Choroid plexus epithelial cell (primary cell): ENCODE results near the gene SAP30BP.
"Not testable (repeated sequence)": the region's sequence is repeated elsewhere in the genome, so short reads cannot be mapped to it uniquely, and the experiment has no call there.

Source experiments
- DNase-seq: peaks from one replicate; pipeline ENCODE4 v3.0.0-alpha.2; 2010; ENCODE audit warnings: low read depth
- H3K4me3 ChIP-seq: 2 replicates; pipeline ENCODE4 v1.5.1; 2011; ENCODE audit warnings: low read depth, mild to moderate bottlenecking, control low read depth, low read length, moderate library complexity
- TF ChIP-seq, protein P1 (sequence below): conservative IDR thresholded peaks from 2 replicates; pipeline ENCODE4 v1.5.1; 2011; ENCODE audit warnings: low read depth, mild to moderate bottlenecking, control low read depth, inconsistent platforms, low read length, moderate library complexity

Gene SAP30BP

GRCh38 chr17:75637143-75637538 lies 30.0 kb upstream of the SAP30BP start:
- H3K4me3 ChIP-seq: no peak overlapping the region
- DNase-seq: no peak
- TF ChIP-seq, protein P1, sequence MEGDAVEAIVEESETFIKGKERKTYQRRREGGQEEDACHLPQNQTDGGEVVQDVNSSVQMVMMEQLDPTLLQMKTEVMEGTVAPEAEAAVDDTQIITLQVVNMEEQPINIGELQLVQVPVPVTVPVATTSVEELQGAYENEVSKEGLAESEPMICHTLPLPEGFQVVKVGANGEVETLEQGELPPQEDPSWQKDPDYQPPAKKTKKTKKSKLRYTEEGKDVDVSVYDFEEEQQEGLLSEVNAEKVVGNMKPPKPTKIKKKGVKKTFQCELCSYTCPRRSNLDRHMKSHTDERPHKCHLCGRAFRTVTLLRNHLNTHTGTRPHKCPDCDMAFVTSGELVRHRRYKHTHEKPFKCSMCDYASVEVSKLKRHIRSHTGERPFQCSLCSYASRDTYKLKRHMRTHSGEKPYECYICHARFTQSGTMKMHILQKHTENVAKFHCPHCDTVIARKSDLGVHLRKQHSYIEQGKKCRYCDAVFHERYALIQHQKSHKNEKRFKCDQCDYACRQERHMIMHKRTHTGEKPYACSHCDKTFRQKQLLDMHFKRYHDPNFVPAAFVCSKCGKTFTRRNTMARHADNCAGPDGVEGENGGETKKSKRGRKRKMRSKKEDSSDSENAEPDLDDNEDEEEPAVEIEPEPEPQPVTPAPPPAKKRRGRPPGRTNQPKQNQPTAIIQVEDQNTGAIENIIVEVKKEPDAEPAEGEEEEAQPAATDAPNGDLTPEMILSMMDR: no peak

- DNase-seq: no peak
- no peak overlapping the region for H3K4me3 ChIP-seq
- TF ChIP-seq, protein P1: no peak
Measured at GRCh38 chr17:75637551-75637950, 29.6 kb upstream of the SAP30BP start.

- not testable (repeated sequence) for DNase-seq, H3K4me3 ChIP-seq
Measured at GRCh38 chr17:75638039-75638438, 29.1 kb upstream of the SAP30BP start.

DNA sequence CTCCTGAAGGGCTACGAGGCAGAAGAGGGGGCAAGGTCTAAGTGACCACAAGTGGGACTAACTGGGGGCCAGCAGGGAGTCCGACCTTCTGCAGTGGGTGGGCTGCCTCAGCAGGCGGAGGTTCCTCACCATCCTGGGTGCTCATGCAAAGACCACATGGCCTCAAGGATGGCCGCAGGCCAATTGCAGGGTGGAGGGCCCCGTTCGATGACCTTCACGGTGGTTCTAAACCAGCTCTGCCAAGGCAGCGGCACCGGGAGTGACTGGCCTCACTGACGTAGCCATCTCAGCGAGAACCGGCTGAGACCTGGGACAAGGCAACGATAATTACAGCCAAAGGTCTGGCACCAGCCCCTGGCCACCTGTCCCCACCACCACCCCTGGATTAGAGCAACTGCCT lies 28.2 kb upstream of the SAP30BP start:
- H3K4me3 ChIP-seq: no peak overlapping the region
- TF ChIP-seq, protein P1: no peak
- no peak for DNase-seq

DNA sequence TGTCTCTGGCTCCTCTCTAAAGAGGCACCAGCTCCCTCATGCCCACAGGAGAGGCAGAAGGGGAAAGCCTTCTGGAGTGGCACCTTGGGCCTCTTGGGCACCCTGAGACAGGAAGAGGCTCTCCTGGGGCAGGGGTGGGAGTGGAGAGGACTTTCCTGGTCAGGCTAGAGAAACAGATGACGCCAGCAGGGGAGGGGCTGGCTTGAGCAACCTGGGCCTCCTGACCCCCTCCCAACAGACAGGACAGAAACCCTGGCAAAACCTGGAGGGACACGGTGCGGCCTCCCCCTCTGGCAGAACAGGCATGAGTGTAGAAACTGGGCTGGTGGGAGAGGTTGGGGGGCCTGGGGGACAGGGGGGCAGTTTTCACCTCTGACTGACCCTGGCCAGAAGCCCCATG lies 27.8 kb upstream of the SAP30BP start:
- H3K4me3 ChIP-seq: no peak overlapping the region
- TF ChIP-seq, protein P1: no peak
- no peak for DNase-seq

GRCh38 chr17:75639771-75640555 lies 27.2 kb upstream of the SAP30BP start:
- H3K4me3 ChIP-seq: no peak overlapping the region
- TF ChIP-seq, protein P1: no peak
- no peak for DNase-seq

DNA sequence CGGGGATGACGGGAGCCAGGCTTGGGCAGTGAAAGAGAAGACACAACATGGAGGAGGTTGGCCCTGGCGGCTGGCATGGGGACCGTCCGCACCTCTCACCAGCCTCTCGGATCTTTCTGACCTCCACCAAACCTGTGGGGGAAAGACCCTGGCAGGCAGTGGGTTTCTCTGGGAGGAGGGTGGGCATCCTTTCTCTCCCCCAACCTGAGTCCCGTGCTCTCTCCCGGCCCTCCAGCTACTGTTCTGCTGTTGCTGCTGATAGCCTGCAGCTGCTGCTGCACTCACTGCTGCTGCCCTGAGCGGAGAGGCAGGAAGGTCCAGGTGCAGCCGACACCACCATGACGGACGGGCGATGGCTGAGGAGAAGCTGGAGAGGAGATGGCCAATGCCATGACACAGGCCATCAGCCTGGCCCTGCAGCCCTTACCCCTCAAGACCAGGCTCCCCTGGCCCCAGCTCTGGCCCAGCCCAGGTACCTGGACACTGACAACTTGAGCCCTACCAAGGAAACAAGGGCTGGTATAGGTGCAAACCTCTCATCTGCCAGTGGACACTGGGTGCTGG lies 26.5 kb upstream of the SAP30BP start:
- TF ChIP-seq, protein P1: no peak
- DNase-seq: no peak
- H3K4me3 ChIP-seq: no peak overlapping the region
